GM21381 (cell line): Measurements from ENCODE around the gene PAXX.

Source experiments
- ATAC-seq: cut with Tn5 transposase; IDR thresholded peaks from one replicate; pipeline ENCODE4 v1.9.1; 2021; ENCODE audit warnings: mild to moderate bottlenecking, moderate library complexity; ENCODE audit not compliant: unreplicated experiment

The PAXX gene

DNA sequence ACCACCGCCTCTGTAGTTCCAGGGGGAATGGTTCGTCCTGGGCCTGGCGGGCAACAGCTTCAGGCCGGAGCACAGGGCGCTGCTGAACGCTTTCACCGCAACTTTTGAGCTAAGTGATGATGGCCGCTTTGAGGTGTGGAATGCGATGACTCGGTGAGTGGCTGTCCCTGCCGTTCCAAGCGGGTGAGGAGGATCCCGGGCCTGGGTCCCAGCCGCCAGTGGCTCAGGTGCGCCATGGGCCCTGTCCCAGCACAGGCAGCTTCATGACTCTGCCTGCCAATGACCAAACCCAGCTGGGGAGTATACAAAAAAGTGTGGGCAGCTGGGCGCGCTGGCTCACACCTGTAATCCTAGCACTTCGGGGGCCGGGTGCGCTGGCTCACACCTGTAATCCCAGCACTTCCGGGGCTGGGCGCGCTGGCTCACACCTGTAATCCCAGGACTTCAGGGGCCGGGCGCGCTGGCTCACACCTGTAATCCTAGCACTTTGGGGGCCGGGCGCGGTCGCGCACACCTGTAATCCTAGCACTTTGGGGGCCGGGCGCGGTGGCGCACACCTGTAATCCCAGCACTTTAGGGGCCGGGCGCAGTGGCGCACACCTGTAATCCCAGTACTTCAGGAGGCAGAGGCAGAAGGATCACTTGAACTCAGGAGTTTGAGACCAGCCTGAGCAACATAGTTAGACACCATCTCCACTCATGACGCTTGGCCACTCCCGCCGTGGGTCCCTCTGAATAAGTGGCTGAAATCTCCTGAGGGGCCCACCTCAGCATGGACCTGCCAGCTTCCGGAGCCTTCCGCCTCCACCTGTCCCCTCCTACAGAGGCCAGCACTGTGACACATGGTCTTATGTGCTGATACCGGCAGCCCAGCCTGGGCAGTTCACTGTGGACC lies 39.1 kb upstream of the PAXX start:
- no peak for ATAC-seq

DNA sequence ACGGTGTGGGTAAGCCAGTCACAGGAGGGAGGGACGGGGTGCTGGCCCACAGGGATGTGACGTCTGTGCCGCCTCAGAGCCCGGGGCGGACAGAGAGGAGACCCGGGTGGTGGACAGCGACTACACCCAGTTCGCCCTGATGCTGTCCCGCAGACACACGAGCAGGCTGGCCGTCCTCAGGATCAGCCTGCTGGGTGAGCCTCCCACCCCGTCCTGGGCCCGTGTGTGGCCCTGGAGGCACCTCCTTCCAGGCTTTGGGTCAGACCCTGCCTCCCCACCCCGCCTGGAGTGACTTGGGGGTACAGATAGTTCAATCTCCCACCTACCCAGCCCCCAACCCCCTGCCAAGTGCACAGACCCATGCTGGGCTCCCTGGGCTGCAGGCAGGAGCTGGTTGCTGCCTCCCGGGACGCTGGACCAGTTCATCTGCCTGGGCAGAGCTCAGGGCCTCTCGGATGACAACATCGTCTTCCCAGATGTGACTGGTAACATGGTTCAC lies 38.4 kb upstream of the PAXX start:
- no peak for ATAC-seq

DNA sequence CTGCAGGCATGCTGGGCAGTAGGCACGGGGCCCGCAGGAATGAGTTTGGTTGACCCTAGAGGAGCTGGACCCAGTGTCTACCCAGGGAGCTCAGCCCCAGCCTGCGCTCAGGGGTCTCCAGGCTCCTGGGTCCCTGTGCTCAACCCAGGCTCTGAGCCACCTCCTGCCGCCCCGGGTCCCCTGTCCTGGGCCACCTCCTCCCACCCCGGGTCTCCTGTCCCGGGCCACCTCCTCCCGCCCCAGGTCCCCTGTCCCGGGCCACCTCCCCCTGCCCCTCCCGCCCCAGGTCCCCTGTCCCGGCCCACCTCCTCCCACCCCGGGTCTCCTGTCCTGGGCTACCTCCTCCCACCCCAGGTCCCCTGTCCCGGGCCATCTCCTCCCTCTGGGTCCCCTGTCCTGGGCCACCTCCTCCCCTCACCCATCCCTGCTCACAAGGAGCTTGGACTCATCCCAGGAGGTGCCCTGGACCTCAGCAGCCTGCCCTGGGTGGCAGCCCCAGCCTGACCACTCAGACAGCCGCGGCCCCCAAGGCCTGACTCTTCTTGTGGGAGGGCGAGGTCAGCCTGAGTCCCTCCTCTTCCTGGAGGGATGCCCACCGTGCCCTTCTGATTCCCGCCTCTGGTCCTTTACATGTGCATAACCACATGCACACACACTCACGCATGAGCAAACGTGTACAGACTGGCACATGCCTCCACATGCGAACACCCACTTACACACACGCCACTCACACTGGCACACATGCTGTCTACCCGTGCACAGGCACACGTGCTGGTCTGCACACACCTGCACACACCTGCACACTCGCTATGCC lies 37.7 kb upstream of the PAXX start:
- ATAC-seq, result no peak

DNA sequence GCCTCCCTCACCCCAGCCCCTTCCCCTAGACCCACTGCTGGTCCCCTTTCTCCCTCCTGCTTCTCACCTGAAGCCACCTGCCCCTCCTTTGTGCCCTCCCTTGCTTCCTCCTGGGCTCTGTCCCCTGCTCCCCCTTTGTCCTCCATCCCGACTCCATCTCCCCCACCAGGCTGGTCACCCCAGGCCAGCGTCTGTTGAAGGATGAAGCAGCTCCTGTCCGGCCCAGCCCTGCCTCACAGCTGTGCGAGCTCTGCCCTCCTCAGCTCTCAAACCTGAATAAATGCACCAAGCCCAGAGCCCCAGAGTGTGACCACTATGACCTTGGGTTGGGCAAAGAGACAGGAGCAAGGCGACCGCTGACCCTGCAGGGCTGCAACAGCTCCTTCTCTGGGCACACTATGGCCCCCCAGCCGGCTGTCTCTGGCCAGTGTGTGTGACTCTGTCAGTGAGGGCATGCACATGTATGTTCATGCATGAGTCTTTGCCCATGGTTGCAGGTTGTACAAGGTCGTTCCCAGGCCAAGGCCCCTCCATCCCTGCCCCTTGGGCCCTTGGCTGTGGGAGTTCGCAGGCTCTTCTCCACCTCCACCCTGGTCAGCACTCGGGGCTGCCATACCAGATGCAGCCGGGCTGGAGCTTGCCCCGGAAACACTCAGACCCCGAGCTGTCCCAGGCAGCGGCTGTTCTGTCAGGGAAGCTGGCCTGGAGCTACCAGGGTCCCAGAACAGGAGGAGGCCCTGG lies 36.9 kb upstream of the PAXX start:
- no peak for ATAC-seq

DNA sequence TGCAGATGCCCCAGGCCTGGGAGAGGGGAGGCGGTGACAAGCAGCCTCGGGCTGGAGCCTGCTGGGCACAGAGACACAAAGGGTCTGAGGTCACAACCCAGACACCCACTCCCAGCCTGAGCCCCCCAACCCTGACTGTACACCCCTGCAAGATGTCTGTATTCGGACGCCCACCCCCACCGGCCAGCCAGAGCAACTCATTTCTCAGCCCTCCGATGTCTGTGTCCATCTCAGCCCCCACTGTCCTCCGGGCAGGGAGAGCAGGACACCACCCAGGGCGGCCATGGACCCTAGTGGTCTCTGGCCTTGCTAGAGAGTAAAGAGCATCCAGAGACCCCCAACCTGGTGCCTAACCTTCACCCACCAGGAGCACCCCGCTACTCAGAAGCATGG lies 36.3 kb upstream of the PAXX start:
- ATAC-seq, result no peak

DNA sequence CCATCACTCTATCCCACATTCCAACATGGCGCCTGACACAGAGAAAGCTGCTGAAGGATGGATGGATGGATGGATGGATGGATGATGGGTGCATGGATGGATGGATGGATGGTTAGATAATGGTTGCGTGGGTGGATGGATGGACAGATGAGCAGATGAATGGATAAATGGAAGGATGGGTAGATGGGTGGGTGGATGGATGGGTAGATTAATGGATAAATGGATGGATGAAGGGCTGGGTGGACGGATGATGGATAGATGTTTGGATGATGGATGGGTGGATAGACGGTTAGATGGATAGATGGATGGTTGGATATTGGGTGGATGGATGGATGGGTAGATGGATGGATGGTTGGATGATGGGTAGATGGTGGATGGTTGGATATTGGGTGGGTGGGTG lies 35.6 kb upstream of the PAXX start:
- no peak for ATAC-seq

DNA sequence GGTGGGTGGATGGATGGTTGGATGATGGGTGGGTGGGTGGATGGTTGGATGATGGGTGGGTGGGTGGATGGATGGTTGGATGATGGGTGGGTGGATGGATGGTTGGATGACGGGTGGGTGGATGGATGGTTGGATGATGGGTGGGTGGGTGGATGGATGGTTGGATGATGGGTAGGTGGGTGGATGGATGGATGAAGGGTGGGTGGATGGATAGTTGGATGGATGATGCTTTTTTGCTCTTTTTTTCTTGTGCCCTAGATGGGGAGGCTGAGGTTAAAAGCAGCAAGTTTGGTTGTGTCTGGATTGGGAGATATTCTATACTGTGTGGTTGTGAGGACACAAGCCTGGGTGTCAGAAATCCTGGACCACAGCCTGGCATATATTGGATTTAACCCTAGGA lies 34.8 kb upstream of the PAXX start:
- no peak for ATAC-seq

DNA sequence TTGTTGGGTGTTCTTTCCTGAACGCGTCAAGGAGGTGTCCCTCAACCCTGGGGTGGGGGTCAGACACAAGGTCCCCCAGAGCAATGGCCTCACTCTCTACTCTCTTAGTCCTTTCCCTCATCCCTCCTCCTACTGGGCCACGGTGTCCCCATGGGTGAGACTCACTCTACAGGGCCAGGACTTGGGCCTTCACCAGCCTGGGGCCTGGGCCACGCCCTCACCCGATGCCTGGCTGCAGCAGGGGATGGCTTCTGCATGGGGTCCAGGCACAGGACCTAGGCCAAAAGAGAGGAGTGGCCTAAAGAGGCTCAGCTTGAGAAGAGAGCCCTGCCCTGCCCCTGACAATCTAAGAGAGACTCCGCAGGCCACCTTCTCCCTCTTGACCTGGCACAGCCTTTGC lies 34.3 kb upstream of the PAXX start:
- ATAC-seq, result no peak

DNA sequence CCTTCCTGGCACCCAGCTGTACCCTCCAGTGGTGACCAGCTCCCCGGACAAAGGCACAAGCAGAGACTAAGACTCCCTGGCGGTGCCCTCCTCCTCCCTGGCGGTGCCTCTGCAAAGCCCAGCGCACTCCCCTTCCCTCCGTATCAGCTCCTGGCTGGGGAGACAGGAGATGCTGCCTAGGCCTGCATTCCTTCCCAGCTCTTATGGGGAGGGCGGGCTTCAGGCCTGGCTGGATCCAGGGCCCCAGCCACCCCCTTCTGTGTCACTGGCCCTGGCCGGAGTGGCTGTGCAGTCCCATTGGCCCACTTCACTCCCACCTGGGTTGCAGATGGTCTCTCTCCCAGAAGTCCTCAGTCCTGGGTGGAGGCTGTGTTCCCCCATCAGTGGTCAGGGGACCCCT lies 33.7 kb upstream of the PAXX start:
- ATAC-seq, result no peak

DNA sequence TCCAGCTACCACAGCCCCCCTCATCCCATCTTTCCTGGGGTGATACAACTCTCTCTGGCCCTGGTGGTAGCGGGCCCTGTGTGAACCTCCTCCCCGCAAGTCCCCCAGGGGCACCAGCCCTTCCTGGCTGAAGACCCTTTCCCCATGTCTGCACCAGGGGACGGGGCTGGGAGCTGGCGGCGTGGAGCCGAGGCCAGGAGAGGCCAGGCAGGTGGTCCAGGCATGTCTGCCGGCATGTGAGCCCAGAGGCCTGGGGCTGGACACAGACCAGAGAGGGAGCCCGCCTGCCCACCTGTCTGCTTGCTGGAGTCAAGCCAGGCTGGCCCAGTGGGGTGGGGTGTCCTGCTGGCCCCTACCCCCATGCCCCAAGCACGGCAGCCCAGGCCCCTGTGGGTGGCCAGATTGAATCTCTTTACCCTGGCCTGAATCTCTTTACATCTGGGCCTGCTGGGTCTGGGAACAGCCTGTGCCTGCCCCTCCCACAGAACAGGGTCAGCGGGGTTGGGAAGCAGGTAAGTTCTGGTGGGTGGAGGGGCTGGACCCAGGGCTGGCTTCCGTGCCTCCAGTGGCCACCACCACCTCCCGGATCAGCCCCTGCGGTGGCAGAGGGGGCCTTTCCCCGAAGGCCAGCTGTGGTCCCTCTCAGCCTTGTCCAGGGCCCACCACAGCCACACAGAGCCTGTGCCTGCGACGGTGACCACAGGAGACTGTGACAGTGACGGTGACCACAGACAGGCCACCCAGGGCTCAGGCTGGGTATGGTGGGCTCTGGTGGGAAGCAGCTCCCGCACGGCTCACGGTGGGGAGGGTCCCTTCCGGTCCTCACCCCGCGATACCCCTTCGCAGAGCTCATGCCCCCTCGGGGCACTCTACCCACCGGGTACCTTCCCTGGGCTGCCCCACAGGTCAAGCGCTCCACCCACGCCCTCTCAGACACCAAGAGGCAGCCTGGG lies 33.0 kb upstream of the PAXX start:
- no peak for ATAC-seq

DNA sequence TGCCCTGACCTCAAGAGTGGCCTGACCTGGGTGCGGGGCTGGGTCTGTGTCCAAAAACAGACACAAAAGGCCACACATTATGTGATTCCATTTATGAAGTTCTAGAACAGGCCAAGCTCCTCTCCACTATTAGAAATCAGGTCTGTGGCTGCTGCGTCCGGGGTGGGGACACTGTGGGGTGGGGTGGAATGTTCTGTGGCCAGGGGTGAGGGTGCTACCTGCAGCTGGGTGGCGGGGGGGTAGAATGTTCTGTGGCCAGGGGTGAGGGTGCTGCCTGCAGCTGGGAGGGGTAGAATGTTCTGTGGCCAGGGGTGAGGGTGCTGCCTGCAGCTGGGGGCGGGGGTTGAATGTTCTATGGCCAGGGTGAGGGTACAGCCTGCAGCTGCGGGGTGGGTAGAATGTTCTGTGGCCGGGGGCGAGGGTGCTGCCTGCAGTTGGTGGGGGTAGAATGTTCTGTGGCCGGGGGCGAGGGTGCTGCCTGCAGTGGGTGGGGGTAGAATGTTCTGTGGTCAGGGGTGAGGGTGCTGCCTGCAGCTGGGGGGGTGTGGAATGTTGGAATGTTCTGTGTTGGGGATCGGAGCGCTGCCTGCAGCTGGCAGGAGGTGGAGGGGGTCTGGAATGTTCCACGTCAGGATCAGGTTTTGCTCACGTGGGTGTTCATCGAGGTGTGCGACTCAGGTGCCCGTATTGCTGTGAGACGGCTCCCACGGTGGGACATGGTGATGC lies 31.8 kb upstream of the PAXX start:
- no peak for ATAC-seq

DNA sequence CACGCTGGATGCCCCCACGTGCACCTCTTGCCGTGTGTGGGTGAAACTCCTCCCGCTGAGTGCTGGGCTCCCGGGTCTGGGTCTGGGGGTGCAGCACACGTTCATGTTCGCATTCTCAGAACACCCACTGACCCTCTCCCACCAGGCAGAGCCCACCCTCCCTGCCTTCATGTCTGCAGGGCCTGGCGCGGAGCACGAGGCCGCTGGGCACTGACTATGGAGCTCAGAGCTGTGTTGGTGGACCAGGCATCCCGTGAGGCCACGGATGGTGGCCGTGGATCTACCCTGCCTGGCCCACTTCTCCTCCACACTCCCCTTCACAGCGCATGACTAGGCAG lies 31.3 kb upstream of the PAXX start:
- ATAC-seq, result no peak

DNA sequence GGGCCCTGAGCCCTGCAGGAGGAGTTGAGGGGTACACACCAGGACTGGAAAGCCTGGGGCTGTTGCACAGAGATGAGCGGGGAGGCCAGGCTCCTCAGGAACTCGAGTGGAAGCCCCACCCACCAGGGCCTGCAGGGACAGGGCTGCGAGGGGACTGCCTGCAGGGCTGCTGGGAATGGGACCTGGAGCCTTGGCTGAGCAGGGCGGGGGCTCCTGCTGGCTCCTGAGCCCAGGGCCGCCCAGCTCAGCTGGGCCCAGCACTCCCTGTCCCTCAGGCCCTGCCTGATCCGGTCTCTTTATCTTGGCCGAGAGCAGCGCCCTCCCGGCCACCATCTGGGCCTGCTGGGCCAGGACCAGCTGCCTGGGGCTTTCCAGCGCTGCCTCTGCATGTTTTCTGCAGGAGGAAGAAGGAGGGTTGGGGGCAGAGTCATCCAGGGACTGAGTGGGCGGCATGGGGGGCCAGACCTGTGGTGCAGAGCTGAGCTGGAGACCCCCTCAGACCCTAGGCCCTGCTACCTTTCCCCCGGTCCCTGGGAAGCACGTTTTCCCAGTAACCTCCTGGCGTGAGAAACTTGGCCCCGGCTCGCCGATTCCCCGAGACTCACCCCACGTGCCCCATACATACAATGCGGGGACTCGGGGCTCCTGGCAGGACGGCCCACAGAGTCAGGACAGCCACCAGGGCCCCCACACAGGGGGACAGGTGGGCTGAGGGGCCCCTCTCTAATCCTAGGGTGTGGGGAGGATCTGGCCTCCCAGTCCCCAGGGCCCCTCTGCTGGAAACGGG lies 30.8 kb upstream of the PAXX start:
- ATAC-seq, result no peak

DNA sequence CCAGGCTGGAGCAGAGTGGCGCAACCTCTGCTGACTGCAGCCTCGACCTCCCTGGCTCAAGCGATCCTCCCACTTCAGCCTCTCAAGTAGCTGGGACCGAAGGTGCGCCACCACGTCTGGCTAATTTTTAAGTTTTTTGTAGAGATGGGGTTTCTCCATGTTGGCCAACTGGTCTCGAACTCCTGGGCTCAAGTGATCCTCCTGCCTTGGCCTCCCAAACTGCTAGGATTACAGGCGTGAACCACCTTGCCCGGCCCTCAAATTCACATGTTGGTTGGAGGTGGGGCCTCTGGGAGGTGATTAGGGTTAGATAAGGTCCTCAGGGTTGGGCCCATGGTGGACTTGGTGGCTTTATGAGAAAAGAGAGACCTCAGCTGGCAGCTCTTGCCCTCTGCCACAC lies 30.1 kb upstream of the PAXX start:
- ATAC-seq, result no peak

DNA sequence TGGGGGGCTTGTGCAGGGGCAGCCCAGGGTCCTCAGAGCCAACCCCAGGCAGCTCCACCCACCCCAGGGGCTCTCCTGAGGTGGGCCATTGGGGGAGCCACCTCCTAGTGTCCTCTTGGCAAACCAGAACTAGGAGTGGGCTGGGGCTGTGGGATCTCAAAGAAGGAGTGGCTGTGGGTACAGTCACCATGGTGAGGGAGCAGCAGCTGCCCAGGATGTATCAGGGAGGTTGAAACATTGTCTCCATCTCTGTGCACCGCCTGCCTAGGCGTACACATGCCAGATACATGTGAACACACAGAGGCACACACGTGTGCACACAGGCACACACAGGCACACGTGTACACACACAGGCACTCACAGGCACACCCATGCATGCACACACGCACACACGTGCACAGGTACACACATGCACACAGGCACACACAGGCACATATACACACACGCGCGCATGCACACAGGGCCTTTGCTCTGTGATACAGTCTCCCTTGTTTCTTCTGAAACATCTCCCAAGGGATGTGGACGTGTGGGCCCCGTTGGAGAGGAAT lies 29.4 kb upstream of the PAXX start:
- no peak for ATAC-seq

DNA sequence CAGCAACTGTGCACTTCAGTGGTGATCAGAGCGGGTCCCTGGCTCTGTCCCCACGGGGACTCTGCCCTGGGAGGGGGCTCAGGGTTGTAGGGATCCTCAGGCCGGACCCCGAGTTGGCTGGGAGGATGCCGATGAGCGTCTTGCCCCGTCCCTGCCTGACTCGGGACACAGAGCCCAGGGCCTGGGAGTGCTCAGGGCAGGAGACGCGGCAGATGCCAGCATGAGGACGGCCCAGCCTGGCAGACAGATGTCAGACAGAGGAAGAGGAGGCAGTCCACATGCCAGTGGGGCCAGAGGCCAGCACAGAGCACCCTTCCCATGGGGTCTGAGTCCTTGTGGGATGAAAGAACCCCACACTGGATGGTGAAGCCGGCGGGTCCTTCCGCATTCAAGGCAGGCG lies 28.9 kb upstream of the PAXX start:
- ATAC-seq, result no peak

DNA sequence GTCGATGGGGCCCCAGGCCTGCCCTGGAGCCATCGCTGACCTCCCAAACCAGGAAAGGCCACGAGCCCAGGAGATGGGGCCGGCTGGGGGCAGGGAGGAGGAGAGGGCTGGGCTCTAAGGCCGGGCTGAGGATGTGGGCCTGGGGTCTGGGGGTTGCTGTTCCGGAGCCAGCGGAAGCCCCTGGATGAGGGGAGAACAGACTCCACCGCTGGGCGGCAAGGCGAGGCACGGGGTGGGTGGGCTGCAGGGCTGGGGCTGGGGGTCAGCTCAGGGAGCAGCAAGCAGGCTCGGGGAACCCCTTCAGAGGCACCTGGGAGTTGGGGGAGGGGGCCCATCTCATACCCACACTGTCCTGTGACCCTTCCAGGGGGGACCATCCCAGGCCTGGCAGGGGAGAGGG lies 28.5 kb upstream of the PAXX start:
- no peak for ATAC-seq

DNA sequence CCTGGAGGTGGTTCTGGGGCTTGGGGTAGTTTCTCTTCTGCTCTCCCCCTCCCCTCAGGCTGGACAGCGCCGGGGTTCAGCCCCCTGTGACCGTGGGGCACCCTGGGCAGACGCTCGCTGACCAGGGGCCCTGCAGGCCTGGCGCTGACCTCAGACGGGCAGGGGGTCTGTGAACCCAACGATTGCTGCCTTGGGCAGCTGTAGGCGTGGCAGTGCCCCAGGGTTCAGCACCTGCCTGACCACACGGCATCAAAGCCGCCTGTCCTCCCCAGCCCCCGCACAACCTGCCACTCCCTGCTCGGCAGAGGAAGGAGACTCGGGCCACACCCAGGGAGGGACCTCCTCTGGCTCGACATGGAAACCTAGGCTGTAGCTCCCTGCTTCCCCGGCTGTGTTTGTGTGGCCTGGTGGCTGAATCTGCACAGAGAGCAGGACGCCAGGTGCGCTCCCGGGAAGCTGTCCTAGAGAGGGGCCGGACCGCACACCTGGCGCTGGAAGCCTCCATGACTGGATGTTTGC lies 28.0 kb upstream of the PAXX start:
- ATAC-seq, result no peak
